SK-N-SH (cell line): ENCODE data around the gene PDE4B.

Experiments used
- CTCF ChIP-seq: fragments of 200-600 bp; sonication (generic); IDR thresholded peaks from 2 replicates; pipeline ENCODE4 v1.6.1; 2017; ENCODE audit warnings: antibody characterized with exemption, mild to moderate bottlenecking, moderate library complexity
- MXI1 ChIP-seq: IDR thresholded peaks from 2 replicates; pipeline ENCODE4 v1.6.1; 2012; ENCODE audit warnings: mild to moderate bottlenecking, low read depth, low read length, improper control_type of control experiment
- POLR2AphosphoS5 ChIP-seq: IDR thresholded peaks from 2 replicates; pipeline ENCODE4 v1.6.1; 2012; ENCODE audit warnings: low read depth, low read length
- RFX5 ChIP-seq: IDR thresholded peaks from 2 replicates; pipeline ENCODE4 v1.6.1; 2012; ENCODE audit warnings: mild to moderate bottlenecking, improper control_type of control experiment, low read length

GRCh38 chr1:66013371-66013770 is 220.7 kb downstream of the PDE4B start:
- TF ChIP-seq MXI1 (no peak), POLR2AphosphoS5 (no peak), CTCF (no peak), RFX5 (no peak)
